Measurements from ENCODE around the gene CHST2. TPM values are rescaled to one million over a fixed set of nuclear protein-coding genes. Genes with fewer than 3 reads are reported as not detected.

Gene CHST2
- total RNA-seq, 2 experiments from 2014 or later = 6.0 to 6.9 TPM

GRCh38 chr3:143170676-143171075, 51.1 kb downstream of the CHST2 start:
- Mint-ChIP-seq H3K36me3 (ENCODE audit: low read depth) (peaks cover 21% of the 10 kb centered on the region), H3K9me3 (peaks cover 27% of the 10 kb centered on the region), H3K27me3 (no peaks in the 10 kb centered on the region), H3K4me3 (peak overlapping the region; percentile 47), H3K27ac (peak overlapping the region; percentile 97), H3K4me1 (ENCODE audit: low read depth) (peaks cover 84% of the 10 kb centered on the region)
- peak; percentile 20 for DNase-seq
- POLR2A ChIA-PET = no interaction called here
- TF ChIP-seq, protein P1, sequence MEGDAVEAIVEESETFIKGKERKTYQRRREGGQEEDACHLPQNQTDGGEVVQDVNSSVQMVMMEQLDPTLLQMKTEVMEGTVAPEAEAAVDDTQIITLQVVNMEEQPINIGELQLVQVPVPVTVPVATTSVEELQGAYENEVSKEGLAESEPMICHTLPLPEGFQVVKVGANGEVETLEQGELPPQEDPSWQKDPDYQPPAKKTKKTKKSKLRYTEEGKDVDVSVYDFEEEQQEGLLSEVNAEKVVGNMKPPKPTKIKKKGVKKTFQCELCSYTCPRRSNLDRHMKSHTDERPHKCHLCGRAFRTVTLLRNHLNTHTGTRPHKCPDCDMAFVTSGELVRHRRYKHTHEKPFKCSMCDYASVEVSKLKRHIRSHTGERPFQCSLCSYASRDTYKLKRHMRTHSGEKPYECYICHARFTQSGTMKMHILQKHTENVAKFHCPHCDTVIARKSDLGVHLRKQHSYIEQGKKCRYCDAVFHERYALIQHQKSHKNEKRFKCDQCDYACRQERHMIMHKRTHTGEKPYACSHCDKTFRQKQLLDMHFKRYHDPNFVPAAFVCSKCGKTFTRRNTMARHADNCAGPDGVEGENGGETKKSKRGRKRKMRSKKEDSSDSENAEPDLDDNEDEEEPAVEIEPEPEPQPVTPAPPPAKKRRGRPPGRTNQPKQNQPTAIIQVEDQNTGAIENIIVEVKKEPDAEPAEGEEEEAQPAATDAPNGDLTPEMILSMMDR (IDR thresholded peaks at IDR 0.05) = no peak
- CTCF ChIA-PET = interaction anchor here (0.8 to 1.8 kb wide), 2 partner anchors 27 to 50 kb away, joined by 3 to 4 read pairs; no protein-coding TSS in a partner anchor
- intact Hi-C loops (cut with micrococcal nuclease) = loop anchor here (5.0 kb wide), 1 partner anchor 48 kb away; no protein-coding TSS in a partner anchor
- ATAC-seq = peak; percentile 35

DNA sequence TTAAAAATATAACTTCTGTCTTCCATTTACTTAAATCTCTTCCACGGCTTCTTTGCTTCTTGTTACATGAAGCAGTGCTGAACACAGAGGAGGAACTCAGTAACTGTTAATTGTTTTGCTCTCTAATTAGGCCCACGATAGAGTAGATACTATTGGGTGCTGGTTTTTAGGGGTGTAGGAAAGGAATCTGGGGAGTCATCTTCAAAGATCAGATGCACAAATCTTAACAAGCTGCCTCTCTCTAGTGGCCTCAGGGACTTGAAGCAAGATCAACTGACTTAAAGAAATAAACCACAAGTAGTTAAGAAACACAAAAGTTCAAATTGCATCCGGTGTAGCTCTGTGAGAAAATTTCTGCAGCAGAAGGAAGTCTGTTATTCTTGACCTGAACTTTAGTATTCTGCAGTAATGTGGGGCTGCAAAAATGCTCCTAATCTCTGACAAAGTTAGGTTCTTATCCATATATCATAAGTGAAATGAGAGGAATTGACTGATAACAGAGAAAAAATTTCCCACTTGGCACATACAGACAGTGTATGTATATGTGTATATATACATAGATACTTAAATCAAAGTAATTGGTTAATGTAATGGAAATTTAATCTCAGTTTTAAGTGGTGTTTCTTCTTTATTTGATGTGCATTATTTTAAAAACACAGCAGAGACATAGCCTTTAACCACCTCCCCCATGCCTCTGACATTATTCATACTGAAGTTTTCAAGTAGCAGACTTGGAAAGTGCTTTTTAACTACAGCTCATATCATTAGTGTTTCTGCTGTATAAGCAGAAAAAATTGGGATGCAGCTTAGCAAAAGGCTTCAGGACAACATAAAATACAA, 51.8 kb downstream of the CHST2 start:
- Mint-ChIP-seq H3K9me3 (peaks cover 27% of the 10 kb centered on the region), H3K36me3 (ENCODE audit: low read depth) (peaks cover 21% of the 10 kb centered on the region), H3K27ac (peak overlapping the region; percentile 97), H3K4me1 (ENCODE audit: low read depth) (peaks cover 79% of the 10 kb centered on the region), H3K4me3 (peak overlapping the region; percentile 47), H3K27me3 (no peaks in the 10 kb centered on the region)
- TF ChIP-seq, protein P1 (IDR thresholded peaks at IDR 0.05) = no peak
- ChIA-PET CTCF (interaction anchor here (0.8 to 1.8 kb wide), 3 partner anchors 27 to 50 kb away, joined by 3 to 4 read pairs (median 3); no protein-coding TSS in a partner anchor), POLR2A (interaction anchor here (0.6 to 1.1 kb wide), 2 partner anchors 52 to 354 kb away, joined by 3 to 4 read pairs; partner anchors contain the start of gene CHST2)
- DNase-seq = peak; percentile 40
- intact Hi-C loops (cut with micrococcal nuclease) = loop anchor here (5.0 kb wide), 1 partner anchor 49 kb away; no protein-coding TSS in a partner anchor
- ATAC-seq = peak; percentile 73

DNA sequence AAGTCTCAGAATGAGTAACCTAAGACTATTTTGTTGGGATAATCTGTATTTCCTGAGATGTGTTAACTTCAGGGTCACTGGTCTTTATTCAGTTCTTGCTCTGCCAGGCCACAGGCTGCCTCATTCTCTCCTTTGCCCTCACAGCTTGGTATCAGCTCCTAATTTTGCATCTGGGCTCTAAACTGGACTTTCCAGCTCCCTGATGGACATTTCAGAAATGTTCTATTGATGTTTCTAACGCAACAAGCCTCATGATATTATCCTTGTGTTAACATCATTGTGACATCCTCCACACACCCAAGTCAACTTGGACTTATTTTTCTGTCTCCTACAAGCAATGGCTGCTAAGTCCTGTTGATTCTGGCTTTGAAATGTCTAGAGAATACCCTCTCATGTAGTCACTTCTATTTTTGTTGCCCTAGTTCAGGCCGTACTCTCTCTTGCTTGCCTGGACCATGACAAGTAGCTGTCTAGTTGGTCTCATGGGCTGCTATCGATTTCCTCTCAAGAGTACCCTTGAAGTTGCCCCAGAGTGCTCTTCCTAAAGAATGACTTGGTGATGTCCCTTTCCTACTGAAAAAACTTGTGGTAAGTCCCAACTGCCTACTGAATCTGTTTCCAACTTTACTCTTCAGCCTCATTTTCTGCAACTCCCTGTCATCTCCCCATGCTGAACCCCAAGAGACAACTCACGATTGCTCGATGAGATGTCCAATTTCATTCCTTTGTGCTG, 52.7 kb downstream of the CHST2 start:
- H3K36me3 Mint-ChIP-seq (ENCODE audit: low read depth) = peaks cover 21% of the 10 kb centered on the region
- ChIA-PET POLR2A (interaction anchor here (0.6 to 1.1 kb wide), 3 partner anchors 14 to 353 kb away, joined by 3 to 4 read pairs (median 3); partner anchors contain the start of gene CHST2), CTCF (interaction anchor here (1.1 to 1.8 kb wide), 3 partner anchors 26 to 51 kb away, joined by 3 to 4 read pairs (median 3); no protein-coding TSS in a partner anchor)
- peak overlapping the region; percentile 97 for H3K27ac Mint-ChIP-seq
- peaks cover 27% of the 10 kb centered on the region for H3K9me3 Mint-ChIP-seq
- intact Hi-C loops (cut with micrococcal nuclease) = loop anchor here (5.0 kb wide), 1 partner anchor 50 kb away; no protein-coding TSS in a partner anchor
- DNase-seq (no peak), ATAC-seq (no peak)
- TF ChIP-seq, protein P1 (IDR thresholded peaks at IDR 0.05) = no peak
- peaks cover 76% of the 10 kb centered on the region for H3K4me1 Mint-ChIP-seq (ENCODE audit: low read depth)
- H3K4me3 Mint-ChIP-seq = no peak overlapping the region
- H3K27me3 Mint-ChIP-seq = no peaks in the 10 kb centered on the region

- H3K4me3 Mint-ChIP-seq = no peak overlapping the region
- TF ChIP-seq, protein P1 (IDR thresholded peaks at IDR 0.05) = no peak
- intact Hi-C loops (cut with micrococcal nuclease) = loop anchor here (5.0 kb wide), 1 partner anchor 50 kb away; no protein-coding TSS in a partner anchor
- CTCF ChIA-PET = interaction anchor here (1.3 kb wide), 1 partner anchor 52 kb away, joined by 3 read pairs; no protein-coding TSS in a partner anchor
- H3K4me1 Mint-ChIP-seq (ENCODE audit: low read depth) = peaks cover 73% of the 10 kb centered on the region
- H3K9me3 Mint-ChIP-seq = peaks cover 27% of the 10 kb centered on the region
- POLR2A ChIA-PET = interaction anchor here (0.6 kb wide), 1 partner anchor 14 kb away, joined by 3 read pairs; no protein-coding TSS in a partner anchor
- H3K36me3 Mint-ChIP-seq (ENCODE audit: low read depth) = peaks cover 21% of the 10 kb centered on the region
- ATAC-seq = no peak
- no peak for DNase-seq
- H3K27ac Mint-ChIP-seq = peak overlapping the region; percentile 97
- H3K27me3 Mint-ChIP-seq = no peaks in the 10 kb centered on the region
Measured at GRCh38 chr3:143172795-143173145, 53.2 kb downstream of the CHST2 start.
